Stimulated activated CD8-positive, alpha-beta memory T cell treated with anti-CD3 and anti-CD28 coated beads, Interleukin-15, amount 100 ng/mL, for 48 hours (primary cell): ENCODE measurements around the gene MCCD1.
A peak's percentile ranks its signal among the peaks of the same experiment; 100 is the strongest.
"Not testable (repeated sequence)": the region's sequence is repeated elsewhere in the genome, so short reads cannot be mapped to it uniquely, and the experiment has no call there.

Experiments
- DNase-seq, 2 donors: peaks; one replicate each; pipeline ENCODE4 v3.0.0-alpha.2; 2020; ENCODE audit warnings: low read depth in 2 of 2

MCCD1 gene, protein sequence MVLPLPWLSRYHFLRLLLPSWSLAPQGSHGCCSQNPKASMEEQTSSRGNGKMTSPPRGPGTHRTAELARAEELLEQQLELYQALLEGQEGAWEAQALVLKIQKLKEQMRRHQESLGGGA

DNA sequence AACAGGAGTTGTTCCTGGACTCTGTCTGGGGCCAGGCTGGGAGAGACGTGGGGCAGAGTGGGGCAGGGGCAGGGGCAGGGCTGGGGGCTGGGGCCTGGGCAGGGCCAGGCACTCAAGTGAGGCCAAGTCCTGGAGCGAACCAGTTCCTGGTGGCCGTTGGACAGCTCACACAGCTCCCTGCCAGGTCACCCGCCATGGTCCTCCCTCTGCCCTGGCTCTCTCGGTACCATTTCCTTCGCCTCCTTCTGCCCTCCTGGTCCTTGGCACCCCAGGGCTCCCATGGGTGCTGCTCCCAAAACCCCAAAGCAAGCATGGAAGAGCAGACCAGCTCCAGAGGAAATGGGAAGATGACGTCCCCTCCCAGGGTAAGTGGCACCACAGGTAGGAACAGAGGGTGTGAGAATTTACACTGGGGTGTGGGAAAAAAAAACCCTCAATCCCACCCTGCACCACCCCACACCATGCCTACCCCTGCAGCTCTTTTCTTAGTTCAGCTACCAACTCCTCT lies at the start of gene MCCD1:
Gene MCCD1 (plus strand): TSS at position 142 of the 508 bp plus-strand sequence. CDS start 53 bp downstream, at position 195.
- no peak for DNase-seq

DNA sequence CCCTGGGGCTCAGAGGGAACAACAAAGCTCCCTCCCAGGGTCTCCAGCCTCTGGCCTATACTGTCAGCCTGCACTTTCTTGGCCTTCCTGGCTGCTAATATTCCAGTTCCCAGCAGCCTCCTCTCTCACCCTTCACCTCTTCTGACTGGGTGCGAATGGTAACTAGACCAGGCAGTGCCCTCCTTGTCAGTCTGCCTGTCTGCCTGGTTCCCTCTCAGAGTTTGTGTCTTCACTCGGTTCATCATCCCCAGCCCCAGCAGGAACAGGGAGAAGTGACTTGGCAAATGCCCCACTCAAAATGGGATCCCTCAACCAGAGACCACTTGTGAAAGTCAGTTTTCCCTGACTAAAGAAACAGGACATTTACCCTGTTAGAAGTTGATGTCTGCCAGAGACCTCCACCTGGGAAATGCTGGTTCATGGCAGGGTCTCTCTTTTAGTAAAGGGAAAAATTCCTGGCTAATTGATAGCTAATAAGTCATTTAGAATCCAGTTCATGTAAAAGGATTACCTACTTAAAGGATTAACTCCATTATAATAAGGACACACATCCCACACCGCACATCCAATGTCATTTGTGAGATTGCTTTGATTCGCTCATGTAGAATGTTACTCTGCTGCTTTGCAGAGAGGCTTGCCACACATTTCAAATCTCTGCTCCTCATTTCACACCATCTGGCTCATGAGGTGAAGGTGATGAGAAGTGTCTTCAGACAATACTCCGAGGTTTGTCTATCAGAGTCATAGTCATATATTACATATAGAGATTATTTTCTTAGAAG lies 49.4 kb upstream of the MCCD1 start:
- no peak for DNase-seq

DNA sequence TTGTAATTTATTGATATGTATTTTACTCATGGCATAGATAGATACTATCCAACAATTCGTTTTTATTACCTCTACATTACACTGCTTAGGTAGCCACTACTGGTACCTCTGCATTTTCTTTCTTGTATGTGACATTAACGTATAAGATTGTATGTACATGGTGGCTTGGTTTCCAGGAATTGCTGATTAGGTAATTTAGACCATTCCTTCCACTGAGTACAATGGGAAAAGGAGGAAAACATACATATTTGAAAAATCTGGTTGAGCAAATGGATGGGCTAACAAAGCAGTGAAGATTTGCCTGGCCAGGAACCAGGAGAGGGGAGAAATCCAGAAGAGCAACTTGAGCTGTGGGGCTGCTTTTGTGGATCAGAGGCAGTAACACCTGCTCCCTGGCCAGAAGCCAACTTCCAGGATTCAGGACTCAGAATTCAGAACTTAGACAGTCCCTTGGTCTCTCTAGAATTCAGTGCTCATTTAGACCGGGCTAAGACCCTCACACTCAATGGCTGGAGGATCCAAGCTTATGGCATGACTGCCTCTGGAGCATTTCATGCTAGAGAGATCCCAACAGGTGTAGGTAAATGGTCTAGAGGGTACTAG lies 48.7 kb upstream of the MCCD1 start:
- DNase-seq: no peak

GRCh38 chr6:31480574-31480973 lies 48.2 kb upstream of the MCCD1 start:
- DNase-seq: no peak

GRCh38 chr6:31483392-31483791 lies 45.4 kb upstream of the MCCD1 start:
- DNase-seq: no peak

- no peak for DNase-seq
Measured at GRCh38 chr6:31485055-31485454, 43.7 kb upstream of the MCCD1 start.

DNA sequence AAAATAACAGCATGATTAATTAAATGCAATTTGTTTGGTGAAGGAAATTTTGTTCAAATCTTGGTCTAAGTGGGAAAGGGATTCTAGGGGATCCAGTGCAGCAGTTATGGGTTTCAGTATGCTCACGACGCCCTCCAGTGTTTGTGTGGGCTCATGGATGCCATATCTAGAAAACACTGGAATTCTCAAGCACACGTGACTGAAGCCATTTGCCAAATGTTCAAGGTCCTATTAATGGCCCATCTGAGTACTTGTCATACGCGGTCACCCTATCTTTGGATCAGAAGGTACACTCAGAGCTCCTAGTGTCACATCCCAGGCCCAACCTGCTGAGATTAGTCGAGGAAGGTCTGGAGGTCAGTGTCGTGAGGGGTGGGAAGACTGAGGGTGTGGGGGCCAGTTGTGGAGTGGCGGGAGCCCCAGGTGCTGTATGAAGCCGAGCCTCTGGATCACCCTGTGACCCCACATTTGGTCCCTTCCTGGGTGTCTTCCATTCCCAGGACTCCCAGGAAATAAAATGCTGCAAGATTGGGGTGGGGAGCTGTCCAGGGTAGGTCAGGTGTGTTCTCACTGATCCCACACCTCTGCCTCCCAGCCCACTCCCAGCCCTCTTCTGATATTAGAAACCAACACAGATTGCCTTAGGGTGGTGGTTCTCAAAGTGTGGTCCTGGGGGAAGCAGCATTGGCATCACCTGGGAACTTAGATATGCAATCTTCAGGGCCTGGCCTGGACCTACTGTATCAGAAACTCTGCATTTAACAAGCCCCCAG lies 42.5 kb upstream of the MCCD1 start:
- not testable (repeated sequence) for DNase-seq

DNA sequence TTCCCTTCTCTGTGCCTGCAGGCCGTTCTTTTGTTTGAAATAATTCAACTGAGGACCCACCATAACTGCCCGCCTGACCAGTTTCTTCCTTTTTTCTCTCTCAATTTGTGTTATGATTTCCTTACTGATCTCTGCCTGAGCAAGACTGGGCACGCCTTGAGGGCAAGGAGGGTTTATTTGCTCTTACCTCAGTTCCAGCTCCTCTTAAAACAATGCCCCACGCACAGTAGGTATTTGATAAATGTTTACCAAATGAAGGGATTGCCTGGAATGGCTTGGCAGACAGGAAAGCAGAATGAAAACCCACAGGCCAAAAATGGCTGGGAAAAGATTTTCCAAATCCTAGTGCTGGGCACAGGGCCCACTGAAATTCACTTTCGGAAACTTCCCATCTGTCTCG lies 41.1 kb upstream of the MCCD1 start:
- DNase-seq: not testable (repeated sequence)

DNA sequence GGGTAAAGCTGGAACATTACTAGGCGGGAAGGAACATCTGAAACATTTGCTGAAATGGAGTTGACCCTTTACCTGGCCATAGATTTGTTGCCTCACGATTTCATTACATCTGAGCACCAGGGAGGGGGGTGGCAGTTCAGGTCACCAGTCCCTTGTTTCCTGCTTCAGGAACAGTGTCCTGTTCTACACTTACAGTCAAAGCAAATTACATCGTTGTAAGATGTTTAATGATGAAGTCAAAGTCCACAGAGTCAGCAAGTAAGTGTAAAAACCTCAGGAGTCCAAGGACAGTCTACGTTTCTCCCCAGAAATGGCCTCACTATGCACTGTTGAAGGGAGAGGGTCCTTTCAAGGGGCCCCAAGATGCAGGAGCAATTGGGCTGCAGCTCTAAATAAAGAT lies 39.7 kb upstream of the MCCD1 start:
- DNase-seq: no peak

GRCh38 chr6:31490115-31490873 lies 38.5 kb upstream of the MCCD1 start:
- DNase-seq: no peak

DNA sequence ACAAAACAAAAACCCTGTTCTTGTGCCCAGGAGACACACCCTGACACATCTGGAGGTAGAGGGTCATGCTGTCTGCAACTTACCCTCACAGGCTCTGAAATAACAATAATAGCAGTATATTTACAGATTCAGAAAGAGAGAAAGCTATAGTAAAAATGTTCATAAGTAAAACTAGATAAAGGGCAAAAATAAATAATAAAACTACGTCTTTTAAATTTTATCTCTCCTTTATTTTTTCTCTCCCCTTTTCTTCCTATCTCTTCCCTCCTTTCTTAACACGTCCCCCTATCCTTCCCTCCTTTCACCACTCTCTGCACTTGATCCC lies 35.2 kb upstream of the MCCD1 start:
- DNase-seq: not testable (repeated sequence)

GRCh38 chr6:31493875-31494694 lies 34.7 kb upstream of the MCCD1 start:
- DNase-seq: peak; percentile 69 to 70

DNA sequence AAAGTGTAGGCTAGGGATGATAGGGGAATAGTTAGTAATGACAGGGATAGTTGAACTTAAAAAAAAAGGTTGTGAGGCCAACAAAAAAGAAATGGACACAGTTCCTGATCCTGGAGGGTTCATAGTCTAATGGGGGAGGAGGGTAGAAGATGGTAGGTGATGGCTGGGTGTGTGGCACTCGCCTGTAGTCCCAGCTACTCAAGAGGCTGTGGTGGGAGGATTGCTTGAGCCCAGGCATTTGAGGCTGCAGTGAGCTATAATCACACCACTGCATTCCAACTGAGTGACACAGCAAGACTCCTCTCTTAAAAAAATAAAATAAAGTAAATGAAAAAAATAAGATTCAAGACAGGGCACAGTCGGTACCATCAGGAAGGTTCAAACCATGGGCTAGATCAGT lies 33.2 kb upstream of the MCCD1 start:
- DNase-seq: no peak

GRCh38 chr6:31496826-31497225 lies 31.9 kb upstream of the MCCD1 start:
- DNase-seq: not testable (repeated sequence)

GRCh38 chr6:31497531-31498476 lies 31.0 kb upstream of the MCCD1 start, which contains the start of gene MICB:
Gene MICB (plus strand): TSS chr6:31498145. CDS start chr6:31498194, 49 bp downstream.
- DNase-seq: peak; percentile 76 to 79

- no peak for DNase-seq
Measured at GRCh38 chr6:31498748-31499147, 30.0 kb upstream of the MCCD1 start.

GRCh38 chr6:31499648-31500047 lies 29.1 kb upstream of the MCCD1 start:
- DNase-seq: not testable (repeated sequence)

DNA sequence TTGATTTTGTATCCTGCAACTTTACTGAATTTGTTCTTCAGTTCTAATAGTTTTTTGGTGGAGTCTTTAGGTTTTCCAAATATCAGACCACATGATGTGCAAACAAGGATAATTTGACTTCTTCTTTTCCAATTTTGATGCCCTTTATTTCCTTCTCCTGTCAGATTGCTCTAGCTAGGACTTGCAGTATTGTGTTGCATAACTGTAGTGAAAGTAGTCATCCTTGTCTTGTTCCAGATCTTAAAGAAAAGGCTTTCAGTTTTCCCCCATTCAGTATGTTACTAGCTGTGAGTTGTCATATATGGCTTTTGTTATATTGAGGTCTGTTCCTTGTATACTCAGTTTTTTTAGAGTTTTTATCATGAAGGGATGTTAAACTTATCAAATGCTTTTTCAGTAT lies 26.2 kb upstream of the MCCD1 start:
- DNase-seq: no peak

DNA sequence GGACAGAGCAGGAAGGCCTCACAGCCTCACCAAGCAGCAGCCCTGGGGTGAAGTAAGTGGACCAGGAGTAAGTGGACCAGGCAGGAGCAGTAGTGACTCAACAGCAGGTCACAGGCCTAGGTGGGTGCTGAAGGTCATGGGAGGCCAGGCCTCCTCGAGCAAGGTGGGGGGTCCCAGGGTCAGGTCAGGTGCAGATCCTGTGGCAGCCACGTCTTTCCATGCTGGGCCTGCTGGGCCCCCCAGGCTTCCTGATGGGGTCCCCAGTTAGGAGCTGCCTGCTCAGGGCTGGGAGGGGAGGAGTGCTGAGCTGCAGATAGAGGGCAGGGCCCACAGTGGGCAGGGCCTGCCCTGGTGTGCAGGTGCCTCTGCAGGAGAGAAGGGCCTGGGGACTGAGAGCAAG lies 19.7 kb upstream of the MCCD1 start:
- DNase-seq: not testable (repeated sequence)
